Common myeloid progenitor, CD34-positive (primary cell): Measurements from ENCODE around the gene PPARD.
A peak's percentile ranks its signal among the peaks of the same experiment; 100 is the strongest.

ENCODE experiments used
- CTCF ChIA-PET: fragments of 350-600 bp; sonication (Branson Sonifier 250); formaldehyde crosslinking; loops from one replicate; lab custom pipeline; 2021; ENCODE audit warnings: antibody characterized with exemption; lab: Charles Lee
- POLR2A ChIA-PET: fragments of 350-600 bp; sonication (Branson Sonifier 250); formaldehyde crosslinking; loops from one replicate; lab custom pipeline; 2021; ENCODE audit warnings: antibody characterized with exemption; lab: Charles Lee
- DNase-seq, 3 donors: peaks; one replicate each; pipeline versions ENCODE4 v3.0.0 to v3.0.0-alpha.2; 2013
- H3K27ac ChIP-seq, 2 experiments: 1 replicate in 1 of 2; 2 replicates in 1 of 2; pipeline ENCODE4 v1.7.0; 2013; ENCODE audit warnings: inconsistent platforms in 2 of 2, low read length in 2 of 2, mild to moderate bottlenecking in 2 of 2, low read depth in 1 of 2, moderate library complexity in 1 of 2; ENCODE audit not compliant: severe bottlenecking in 2 of 2, insufficient read depth in 1 of 2, poor library complexity in 1 of 2
- H3K27me3 ChIP-seq, 5 experiments: replicated peaks in 2 of 5; 1 replicate in 3 of 5; 2 replicates in 2 of 5; pipeline versions ENCODE4 v1.6.1 to v1.7.0; 2013; ENCODE audit warnings: low read length in 4 of 5, mild to moderate bottlenecking in 2 of 5, moderate library complexity in 2 of 5, inconsistent platforms in 1 of 5; ENCODE audit not compliant: insufficient read depth in 5 of 5, control insufficient read depth in 4 of 5
- H3K36me3 ChIP-seq, 4 experiments: 1 replicate in 2 of 4; 2 replicates in 2 of 4; pipeline versions ENCODE4 v1.6.1 to v1.7.0; 2013; ENCODE audit warnings: low read length in 3 of 4, control low read depth in 1 of 4, mild to moderate bottlenecking in 1 of 4; ENCODE audit not compliant: control insufficient read depth in 4 of 4, insufficient read depth in 4 of 4
- H3K4me1 ChIP-seq, 4 experiments: 1 replicate in 3 of 4; 2 replicates in 1 of 4; pipeline versions ENCODE4 v1.6.1 to v1.7.1; 2013; ENCODE audit warnings: low read length in 3 of 4, mild to moderate bottlenecking in 3 of 4, control low read depth in 1 of 4, inconsistent platforms in 1 of 4, moderate library complexity in 1 of 4; ENCODE audit not compliant: control insufficient read depth in 4 of 4, insufficient read depth in 4 of 4; ENCODE audit errors: control extremely low read depth in 1 of 4
- H3K4me3 ChIP-seq, 7 experiments: 1 replicate in 4 of 7; 2 replicates in 3 of 7; pipeline versions ENCODE4 v1.5.1 to v1.7.0; 2013; ENCODE audit warnings: mild to moderate bottlenecking in 7 of 7, low read length in 6 of 7, moderate library complexity in 6 of 7, inconsistent platforms in 2 of 7, low read depth in 2 of 7, control low read depth in 1 of 7; ENCODE audit not compliant: insufficient read depth in 4 of 7, control insufficient read depth in 1 of 7; ENCODE audit errors: extremely low read depth in 1 of 7
- H3K9me3 ChIP-seq, 5 experiments: 1 replicate in 4 of 5; 2 replicates in 1 of 5; pipeline versions ENCODE4 v1.6.1 to v1.7.1; 2013; ENCODE audit warnings: low read length in 4 of 5, mild to moderate bottlenecking in 2 of 5, inconsistent platforms in 1 of 5, low read depth in 1 of 5, moderate library complexity in 1 of 5; ENCODE audit not compliant: control insufficient read depth in 4 of 5, insufficient read depth in 2 of 5; ENCODE audit errors: control extremely low read depth in 1 of 5
- WGBS: methylation state at CpG from one replicate; pipeline ENCODE4 v1.1.5; 2013; ENCODE audit not compliant: insufficient coverage; 5-methylcytosine and 5-hydroxymethylcytosine counted together

PPARD gene

GRCh38 chr6:35449287-35449881 lies 107.0 kb downstream of the PPARD start:
- H3K4me1 ChIP-seq: peaks cover 18 to 32% (median 21%) of the 10 kb centered on the region in 4 experiments
- 47% methylated on average over 12 of the region's 14 CpGs for WGBS
- peak; percentile 69 to 82 (median 78) for DNase-seq
- no peaks in the 10 kb centered on the region for H3K9me3 ChIP-seq
- ChIA-PET CTCF (interaction anchor here (0.7 to 10.6 kb wide), 22 partner anchors 8 to 163 kb away, joined by 3 to 92 read pairs (median 4); partner anchors contain the start of genes DEF6 and PPARD), POLR2A (interaction anchor here (1.0 to 1.2 kb wide), 4 partner anchors 106 to 153 kb away, joined by 3 to 4 read pairs (median 4); partner anchors contain the start of gene DEF6)
- H3K27me3 ChIP-seq: peaks cover 0 to 4% (median 3%) of the 10 kb centered on the region in 5 experiments
- H3K36me3 ChIP-seq: no peaks in the 10 kb centered on the region
- no peak overlapping the region for H3K27ac ChIP-seq
- no peak overlapping the region for H3K4me3 ChIP-seq

GRCh38 chr6:35451354-35452182 lies 109.2 kb downstream of the PPARD start:
- H3K9me3 ChIP-seq: no peaks in the 10 kb centered on the region
- WGBS: 25% methylated on average over 11 of the region's 20 CpGs
- H3K4me1 ChIP-seq: peaks cover 18 to 35% (median 21%) of the 10 kb centered on the region in 4 experiments
- H3K36me3 ChIP-seq: peaks cover 0 to 9% (median 5%) of the 10 kb centered on the region in 4 experiments
- no peak overlapping the region for H3K27ac ChIP-seq
- ChIA-PET POLR2A (interaction anchor here (0.6 kb wide), 1 partner anchor 19 kb away, joined by 5 read pairs; no protein-coding TSS in a partner anchor), CTCF (interaction anchor here (1.0 to 10.6 kb wide), 15 partner anchors 9 to 156 kb away, joined by 3 to 92 read pairs (median 5); partner anchors contain the start of genes DEF6, PPARD and RPL10A)
- DNase-seq: peak in 1 of 3 donors; percentile 15
- peak overlapping the region in 6 of 7 experiments; percentile 54 to 85 (median 69) for H3K4me3 ChIP-seq
- peaks cover 0 to under 1% (median 0%) of the 10 kb centered on the region in 5 experiments for H3K27me3 ChIP-seq

GRCh38 chr6:35452183-35453090 lies 110.1 kb downstream of the PPARD start, which contains the start of gene FANCE:
TSS of gene FANCE (plus strand) at chr6:35452338. CDS start at chr6:35452546, 208 bp downstream.
- Histone ChIP-seq H3K27ac (peak within 1 kb of the TSS in 1 of 2 experiments; percentile 7), H3K9me3 (no peaks in the 10 kb centered on the region), H3K4me3 (peak within 1 kb of the TSS; percentile 52 to 85 (median 70)), H3K27me3 (no peaks in the 10 kb centered on the region), H3K36me3 (peaks cover 4 to 13% (median 9%) of the 10 kb centered on the region in 4 experiments), H3K4me1 (peaks cover 18 to 35% (median 21%) of the 10 kb centered on the region in 4 experiments)
- DNase-seq: peak; percentile 86 to 90 (median 89)
- WGBS: under 1% methylated on average over 78 of the region's 87 CpGs
- ChIA-PET CTCF (interaction anchor here (0.7 to 10.6 kb wide), 12 partner anchors 8 to 157 kb away, joined by 3 to 92 read pairs (median 4); partner anchors contain the start of genes DEF6 and PPARD), POLR2A (interaction anchor here (0.6 kb wide), 1 partner anchor 19 kb away, joined by 5 read pairs; no protein-coding TSS in a partner anchor)

GRCh38 chr6:35453236-35453635 lies 110.9 kb downstream of the PPARD start:
- DNase-seq: no peak
- CTCF ChIA-PET: interaction anchor here (0.7 to 2.0 kb wide), 6 partner anchors 13 to 111 kb away, joined by 3 to 7 read pairs (median 4); partner anchors contain the start of genes PPARD and RPL10A
- peaks cover 6 to 20% (median 16%) of the 10 kb centered on the region in 4 experiments for H3K36me3 ChIP-seq
- 0% methylated on average over 1 of the region's 3 CpGs for WGBS
- peak overlapping the region in 6 of 7 experiments; percentile 43 to 85 (median 72) for H3K4me3 ChIP-seq
- H3K9me3 ChIP-seq: no peaks in the 10 kb centered on the region
- POLR2A ChIA-PET: no interaction called here
- no peaks in the 10 kb centered on the region for H3K27me3 ChIP-seq
- H3K27ac ChIP-seq: no peak overlapping the region
- H3K4me1 ChIP-seq: peaks cover 18 to 35% (median 21%) of the 10 kb centered on the region in 4 experiments

GRCh38 chr6:35454391-35455110 lies 112.2 kb downstream of the PPARD start:
- WGBS: 98% methylated on average over 6 of the region's 9 CpGs
- Histone ChIP-seq H3K36me3 (peaks cover 8 to 28% (median 22%) of the 10 kb centered on the region in 4 experiments), H3K9me3 (no peaks in the 10 kb centered on the region), H3K4me3 (no peak overlapping the region), H3K27ac (no peak overlapping the region), H3K4me1 (peaks cover 18 to 35% (median 21%) of the 10 kb centered on the region in 4 experiments), H3K27me3 (no peaks in the 10 kb centered on the region)
- CTCF ChIA-PET: interaction anchor here (0.6 to 2.0 kb wide), 9 partner anchors 9 to 168 kb away, joined by 3 to 5 read pairs (median 4); partner anchors contain the start of genes DEF6, PPARD and RPL10A
- POLR2A ChIA-PET: no interaction called here
- no peak for DNase-seq
